Stomach (tissue), 9 donors: ENCODE results near the gene CUX1. TPM values are rescaled to one million over a fixed set of nuclear protein-coding genes. Genes with fewer than 3 reads are reported as not detected.
A peak's percentile ranks its signal among the peaks of the same experiment; 100 is the strongest.

Experiments
- DNase-seq, 2 donors: peaks; one replicate each; pipeline versions ENCODE4 v3.0.0 to v3.0.0-alpha.2; 2013 to 2019
- H3K27ac ChIP-seq, 5 donors: fragments of 200-600 bp in 4 of 5; sonication (generic) in 4 of 5; one replicate each; pipeline ENCODE4 v1.5.1; 2013 to 2019; ENCODE audit warnings: mild to moderate bottlenecking in 1 of 5, moderate library complexity in 1 of 5
- H3K27me3 ChIP-seq, 3 donors: fragments of 200-600 bp; sonication (generic); one replicate each; pipeline ENCODE4 v1.5.1; 2017 to 2019; ENCODE audit warnings: mixed run types in 1 of 3
- H3K36me3 ChIP-seq, 4 donors: fragments of 200-600 bp; sonication (generic); 1 replicate in 3 of 4; 2 replicates in 1 of 4; pipeline ENCODE4 v1.5.1; 2016 to 2019
- H3K4me1 ChIP-seq, 4 donors: fragments of 200-600 bp; sonication (generic); one replicate each; pipeline ENCODE4 v1.5.1; 2016 to 2019
- H3K4me3 ChIP-seq, 4 donors: fragments of 200-600 bp; sonication (generic) in 3 of 4; one replicate each; pipeline ENCODE4 v1.5.1; 2016 to 2019; ENCODE audit warnings: mild to moderate bottlenecking in 1 of 4
- H3K9me3 ChIP-seq, 4 donors: fragments of 200-600 bp; sonication (generic); one replicate each; pipeline ENCODE4 v1.5.1; 2016 to 2019
- CTCF ChIP-seq, 7 experiments: fragments of 450-650 bp in 4 of 7; fragments of 200-600 bp in 3 of 7; sonication (generic) in 3 of 7; IDR thresholded peaks; one replicate each; pipeline ENCODE4 v1.5.1; 2016 to 2019; ENCODE audit warnings: antibody characterized with exemption in 7 of 7, control low read depth in 2 of 7, mild to moderate bottlenecking in 1 of 7
- EP300 ChIP-seq: sonication (generic); formaldehyde crosslinking; IDR thresholded peaks from one replicate; pipeline ENCODE4 v1.6.1; 2017; ENCODE audit warnings: antibody characterized with exemption
- POLR2A ChIP-seq, 4 donors: fragments of 450-650 bp; IDR thresholded peaks; one replicate each; pipeline ENCODE4 v1.6.1; 2016; ENCODE audit warnings: antibody characterized with exemption in 4 of 4, control low read depth in 2 of 4, mild to moderate bottlenecking in 1 of 4, moderate library complexity in 1 of 4
- POLR2AphosphoS5 ChIP-seq, 3 donors: sonication (generic); formaldehyde crosslinking; IDR thresholded peaks; one replicate each; pipeline ENCODE4 v1.6.1; 2016; ENCODE audit warnings: antibody characterized with exemption in 3 of 3
- WGBS, 5 donors: extraction: QIAGEN DNeasy Blood & Tissue Kit in 3 of 5; methylation state at CpG; one replicate each; pipeline versions ENCODE4 v1.1.5 to v1.1.7; 2013 to 2018; 5-methylcytosine and 5-hydroxymethylcytosine counted together
- intact Hi-C: fragments of 100-400 bp; cut with DNase I; formaldehyde crosslinking; loops from one replicate; pipeline ENCODE4 v1.15.1; 2023; ENCODE audit warnings: low total_unique reads
- polyA plus RNA-seq, 3 donors: library from polyadenylated mRNA; stranded (reverse); fragments of 200-250 nt; gene quantifications; one replicate each; pipeline ENCODE4 v1.2.3, GENCODE V29; 2013
- total RNA-seq, 5 donors: library from RNA; depleted of rRNA; stranded (reverse); fragments of >200 nt; gene quantifications; one replicate each; pipeline versions ENCODE4 v1.1.0 to v1.2.3, GENCODE V29; 2014 to 2016
- donor health status: healthy with polysubstance abuse.
- donor health status: Bipolar disorder and iron deficiency.
- donor health status: healthy.

CUX1 gene
- total and polyA plus RNA-seq, 8 donors: 24.7 to 201 (median 54.7) TPM

GRCh38 chr7:101815826-101816594, 1.4 kb upstream of the CUX1 start:
- peaks cover 18 to 50% (median 33%) of the 10 kb centered on the region in 4 donors for H3K4me1 ChIP-seq
- intact Hi-C loops: no loop called here
- peak; percentile 79 to 94 for DNase-seq
- no peaks in the 10 kb centered on the region for H3K27me3 ChIP-seq
- H3K36me3 ChIP-seq: no peaks in the 10 kb centered on the region
- no peaks in the 10 kb centered on the region for H3K9me3 ChIP-seq
- H3K4me3 ChIP-seq: peak overlapping the region; percentile 80 to 95 (median 90)
- WGBS, 5 donors: 0 to 3% (median 1%) methylated on average over 4 to 103 of the region's 113 CpGs
- no peak for TF ChIP-seq POLR2A (IDR thresholded peaks at IDR 0.05)
- TF ChIP-seq POLR2AphosphoS5 (IDR thresholded peaks at IDR 0.05): peak in 1 of 3 donors; percentile 33
- TF ChIP-seq CTCF (IDR thresholded peaks at IDR 0.05): peak in 1 of 7 experiments; percentile 26
- H3K27ac ChIP-seq: peak overlapping the region; percentile 82 to 93 (median 85)

DNA sequence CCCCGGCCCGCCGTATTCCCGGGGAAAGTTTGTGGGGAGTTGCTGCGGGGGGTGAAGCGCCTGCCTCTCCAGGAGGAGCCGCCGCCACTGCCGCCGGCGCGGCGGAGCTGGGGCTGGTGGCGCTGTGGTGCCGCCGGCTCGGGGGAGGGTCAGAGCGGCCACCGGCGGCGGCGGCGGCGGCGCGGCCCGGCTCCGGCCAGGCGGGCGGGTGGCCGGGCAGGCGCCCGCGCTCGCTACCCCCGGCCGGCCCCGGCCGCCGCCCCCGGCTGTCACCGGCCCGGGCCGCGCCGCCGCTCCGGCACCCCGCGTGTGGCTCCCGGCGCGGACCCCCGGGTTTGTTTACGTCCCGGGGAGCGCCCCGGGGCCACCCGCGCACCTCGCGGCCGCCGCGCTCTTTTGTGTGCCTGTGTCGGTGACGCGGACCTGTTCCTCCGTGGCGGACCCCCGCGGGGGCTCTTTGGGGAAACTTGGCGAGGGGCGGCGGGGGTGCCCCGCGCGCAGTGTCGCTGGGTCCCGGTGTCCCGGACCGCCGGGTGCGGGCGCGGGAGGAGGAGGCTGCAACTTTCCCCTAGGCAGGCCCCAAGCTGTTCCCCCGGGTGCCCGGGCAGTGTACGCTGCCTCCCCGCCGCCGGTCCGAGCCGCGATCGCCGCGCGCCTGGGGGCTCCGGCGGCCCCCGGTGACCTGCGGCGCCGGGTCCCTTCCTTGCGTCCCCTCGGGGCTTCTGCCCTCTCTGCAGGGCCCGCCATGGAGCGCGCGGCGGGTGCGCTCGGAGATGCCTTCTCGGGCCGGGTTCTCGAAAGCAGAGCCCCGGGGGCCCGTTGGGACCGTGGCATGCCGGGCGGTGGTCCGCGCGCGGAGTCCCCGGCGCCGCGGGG, 593 bp upstream of the CUX1 start:
- Histone ChIP-seq H3K4me3 (peak overlapping the region; percentile 72 to 95 (median 90)), H3K9me3 (no peaks in the 10 kb centered on the region), H3K27me3 (no peaks in the 10 kb centered on the region), H3K4me1 (peaks cover 18 to 52% (median 33%) of the 10 kb centered on the region in 4 donors), H3K27ac (peak overlapping the region; percentile 79 to 88 (median 83)), H3K36me3 (no peaks in the 10 kb centered on the region)
- 0 to 1% (median 0%) methylated on average over 32 to 127 of the region's 130 CpGs for WGBS, 5 donors
- DNase-seq: peak; percentile 65 to 84
- TF ChIP-seq EP300: no peak
- TF ChIP-seq CTCF (IDR thresholded peaks at IDR 0.05): no peak
- TF ChIP-seq POLR2A (IDR thresholded peaks at IDR 0.05): no peak
- no peak for TF ChIP-seq POLR2AphosphoS5 (IDR thresholded peaks at IDR 0.05)
- intact Hi-C loops: no loop called here

DNA sequence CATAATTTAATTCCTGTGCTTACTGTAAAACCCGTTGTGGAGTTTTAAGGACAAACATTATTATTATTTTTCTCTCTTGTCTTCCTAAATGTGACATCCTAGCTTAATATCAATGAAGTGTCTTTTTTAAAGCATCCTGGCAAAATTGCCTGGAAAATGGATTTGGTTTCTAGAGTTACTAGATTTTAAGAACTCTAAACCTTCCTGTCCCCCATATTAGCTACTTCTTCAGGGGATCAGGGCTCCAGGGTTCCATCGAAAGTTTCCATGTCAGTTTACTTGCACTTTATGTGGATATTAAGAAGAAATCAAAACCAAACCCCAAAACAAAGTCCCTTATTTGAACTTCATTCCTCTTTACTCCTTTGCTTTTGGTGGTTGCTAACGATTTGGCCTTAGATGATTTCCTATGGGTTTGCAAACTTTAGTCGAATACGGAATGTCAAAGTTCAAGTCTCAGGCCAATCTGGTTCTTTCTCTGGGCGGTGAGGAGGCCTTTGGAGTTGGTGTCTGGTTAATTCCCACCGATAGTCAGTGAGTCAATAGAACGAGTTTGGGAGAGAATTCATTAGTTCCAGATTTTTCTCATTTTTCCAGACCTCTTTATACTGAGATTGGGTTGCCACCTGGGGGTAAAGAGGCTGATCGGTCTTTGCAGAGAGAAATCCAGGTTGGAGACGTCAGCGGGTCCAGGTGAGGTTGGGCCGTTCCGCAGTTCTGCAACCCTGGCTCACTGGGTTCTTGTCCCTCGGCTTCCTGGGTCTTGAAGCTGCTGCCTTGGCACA, 1.1 kb downstream of the CUX1 start:
- Histone ChIP-seq H3K27me3 (no peaks in the 10 kb centered on the region), H3K4me3 (peak overlapping the region in 3 of 4 donors; percentile 72 to 95 (median 91)), H3K27ac (peak overlapping the region in 4 of 5 donors; percentile 81 to 88 (median 83)), H3K36me3 (no peaks in the 10 kb centered on the region), H3K4me1 (peaks cover 24 to 63% (median 42%) of the 10 kb centered on the region in 4 donors), H3K9me3 (no peaks in the 10 kb centered on the region)
- no peak for TF ChIP-seq CTCF (IDR thresholded peaks at IDR 0.05)
- no peak for TF ChIP-seq EP300
- TF ChIP-seq POLR2A (IDR thresholded peaks at IDR 0.05): no peak
- TF ChIP-seq POLR2AphosphoS5 (IDR thresholded peaks at IDR 0.05): no peak
- peak in 1 of 2 donors; percentile 26 for DNase-seq
- intact Hi-C loops: no loop called here
- WGBS, 5 donors: 71 to 85% (median 77%) methylated on average over 14 of the region's 14 CpGs

DNA sequence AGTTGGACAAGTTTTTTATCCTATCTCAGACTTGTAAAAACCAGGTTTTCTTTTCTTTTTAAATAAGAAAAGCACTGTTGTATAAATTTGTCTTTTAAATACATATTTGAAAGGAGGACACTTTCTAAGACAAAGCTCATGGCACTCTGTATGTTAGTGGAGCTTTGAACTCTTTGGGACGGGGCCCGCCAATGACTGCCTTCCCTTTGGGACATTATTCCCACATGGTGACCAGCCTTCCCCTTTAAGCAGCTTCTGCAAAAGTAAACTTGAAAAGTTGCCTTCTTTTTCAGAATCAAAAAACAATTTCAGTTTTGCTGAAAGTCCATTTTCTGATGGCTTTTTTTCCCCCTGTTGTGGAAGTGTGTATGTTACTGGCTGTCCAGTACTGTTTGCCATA, 1.8 kb downstream of the CUX1 start:
- H3K4me3 ChIP-seq: peak overlapping the region in 1 of 4 donors; percentile 17
- intact Hi-C loops: no loop called here

More for the DNA sequence above, 1.8 kb downstream of the CUX1 start:
- Histone ChIP-seq H3K27me3 (no peaks in the 10 kb centered on the region), H3K9me3 (no peaks in the 10 kb centered on the region), H3K36me3 (no peaks in the 10 kb centered on the region), H3K4me1 (peaks cover 19 to 65% (median 42%) of the 10 kb centered on the region in 4 donors), H3K27ac (peak overlapping the region in 2 of 5 donors; percentile 83 to 88)
- no peak for DNase-seq
- TF ChIP-seq POLR2AphosphoS5 (IDR thresholded peaks at IDR 0.05) (no peak), CTCF (IDR thresholded peaks at IDR 0.05) (no peak), EP300 (no peak), POLR2A (IDR thresholded peaks at IDR 0.05) (no peak)
- WGBS, 5 donors: 71 to 91% (median 89%) methylated on average over 2 of the region's 2 CpGs
